Adrenal gland (tissue), 12 donors: ENCODE data around the gene GLI2. TPM values are rescaled to one million over a fixed set of nuclear protein-coding genes. Genes with fewer than 3 reads are reported as not detected.

ENCODE experiments used
- DNase-seq, 7 donors: peaks; one replicate each; pipeline ENCODE4 v3.0.0-alpha.2; 2019 to 2020
- H3K27ac ChIP-seq, 5 donors: fragments of 200-600 bp; sonication (generic) in 4 of 5; 1 replicate in 3 of 5; 2 replicates in 2 of 5; pipeline versions ENCODE4 v1.5.1 to v1.8.0; 2016 to 2020; ENCODE audit warnings: mild to moderate bottlenecking in 1 of 5
- H3K27me3 ChIP-seq: fragments of 200-600 bp; 2 replicates; pipeline ENCODE4 v1.8.0; 2021
- H3K36me3 ChIP-seq, 2 donors: fragments of 200-600 bp; replicated peaks in 1 of 2; 1 replicate in 1 of 2; 2 replicates in 1 of 2; pipeline versions ENCODE4 v1.5.1 to v1.8.0; 2018 to 2022
- H3K4me1 ChIP-seq, 2 donors: fragments of 200-600 bp; replicated peaks in 1 of 2; 1 replicate in 1 of 2; 2 replicates in 1 of 2; pipeline versions ENCODE4 v1.5.1 to v1.8.0; 2018 to 2021
- H3K4me3 ChIP-seq, 4 donors: fragments of 200-600 bp; sonication (generic) in 3 of 4; one replicate each; pipeline ENCODE4 v1.5.1; 2016 to 2018
- H3K9me3 ChIP-seq, 3 donors: fragments of 200-600 bp; sonication (generic) in 1 of 3; replicated peaks in 1 of 3; 1 replicate in 2 of 3; 2 replicates in 1 of 3; pipeline versions ENCODE4 v1.5.1 to v1.8.0; 2016 to 2021
- POLR2A ChIP-seq, 2 donors: fragments of 450-650 bp; IDR thresholded peaks; one replicate each; pipeline ENCODE4 v1.6.1; 2017; ENCODE audit warnings: antibody characterized with exemption in 2 of 2, mild to moderate bottlenecking in 2 of 2, moderate library complexity in 1 of 2
- WGBS, 4 donors: extraction: QIAGEN DNeasy Blood & Tissue Kit in 2 of 4; methylation state at CpG; one replicate each; pipeline versions ENCODE4 v1.1.5 to v1.1.7; 2013 to 2017; 5-methylcytosine and 5-hydroxymethylcytosine counted together
- intact Hi-C, 2 donors: fragments of 100-400 bp; cut with DNase I; formaldehyde crosslinking; loops; one replicate each; pipeline versions ENCODE4 v1.14.1 to v1.15.0; 2022 to 2023
- polyA plus RNA-seq, 3 donors: library from polyadenylated mRNA; stranded (reverse); fragments of 200-250 nt in 2 of 3; fragments of 350-450 nt in 1 of 3; fragmentation: Illumina TruSeq in 1 of 3; extraction: RNeasy Lipid Tissue Mini Kit (QIAGEN cat#74804) in 1 of 3; gene quantifications; one replicate each; pipeline ENCODE4 v1.2.3, GENCODE V29; 2013 to 2014
- total RNA-seq, 9 donors: library from RNA; depleted of rRNA in 4 of 9; stranded (reverse); fragments of >200 nt in 4 of 9; fragments of 120-200 nt in 1 of 9; fragmentation: NEBNext Ultra II Directional in 1 of 9; extraction: Animal tissue kit (Norgen Biotek cat#: 25700) in 1 of 9; gene quantifications; one replicate each; pipeline versions ENCODE4 v1.1.0 to v1.2.4, GENCODE V29; 2013 to 2023
- TF ChIP-seq, protein P1 (sequence below), 6 experiments: fragments of 450-650 bp in 4 of 6; fragments of 200-600 bp in 2 of 6; sonication (generic) in 1 of 6; IDR thresholded peaks; 1 replicate in 5 of 6; 2 replicates in 1 of 6; pipeline versions ENCODE4 v1.5.1 to v1.8.0; 2016 to 2021; ENCODE audit warnings: antibody characterized with exemption in 6 of 6, mild to moderate bottlenecking in 2 of 6, moderate library complexity in 1 of 6
- donor health status: healthy with polysubstance abuse.
- donor health status: Bipolar disorder and iron deficiency.
- donor health status: DM: yes; HTN: yes; CAD: no.
- donor health status: DM: no; HTN: no; CAD: no.
- donor health status: DM: no; HTN: no; CAD: no.
- donor health status: DM: yes; HTN: yes; CAD: no.

Gene GLI2
- total and polyA plus RNA-seq, 12 donors: 0.51 to 4.5 (median 2.5) TPM

DNA sequence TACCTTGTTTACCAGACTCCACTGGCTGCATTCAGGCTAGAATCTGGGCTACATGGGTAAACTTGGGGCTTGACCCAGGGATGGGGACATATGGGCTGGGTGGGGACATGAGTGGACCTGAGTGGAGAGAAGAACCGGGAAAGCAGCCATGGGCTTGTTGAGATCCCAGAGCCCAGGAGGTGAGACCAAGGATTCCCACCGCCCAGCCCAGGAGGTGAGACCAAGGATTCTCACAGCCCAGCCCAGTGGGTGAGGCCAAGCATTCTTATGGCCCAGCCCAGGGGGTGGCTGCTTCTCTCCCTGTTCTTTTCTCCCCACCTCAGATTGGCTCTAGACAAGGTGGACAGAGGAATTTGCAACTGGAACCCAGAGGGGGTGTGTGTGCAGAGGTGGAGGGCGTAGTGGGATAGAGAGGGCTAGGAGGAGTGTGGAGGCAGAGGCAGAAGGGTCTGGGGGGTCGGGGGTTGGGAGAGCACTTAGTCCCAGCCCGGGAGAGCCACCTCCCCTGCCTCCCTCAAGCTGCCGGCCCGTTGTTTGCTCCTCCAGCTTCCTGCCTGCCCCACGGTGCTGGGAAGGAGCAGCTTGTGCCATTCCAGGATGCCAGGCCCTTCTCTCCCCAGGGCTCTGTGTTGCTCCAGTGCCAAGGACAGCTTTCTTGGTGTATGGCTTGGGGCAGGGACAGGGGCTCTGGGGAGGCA is 25.6 kb downstream of the GLI2 start:
- peaks cover 0 to 29% of the 10 kb centered on the region in 2 donors for H3K4me1 ChIP-seq
- no peaks in the 10 kb centered on the region for H3K27me3 ChIP-seq
- TF ChIP-seq, protein P1, sequence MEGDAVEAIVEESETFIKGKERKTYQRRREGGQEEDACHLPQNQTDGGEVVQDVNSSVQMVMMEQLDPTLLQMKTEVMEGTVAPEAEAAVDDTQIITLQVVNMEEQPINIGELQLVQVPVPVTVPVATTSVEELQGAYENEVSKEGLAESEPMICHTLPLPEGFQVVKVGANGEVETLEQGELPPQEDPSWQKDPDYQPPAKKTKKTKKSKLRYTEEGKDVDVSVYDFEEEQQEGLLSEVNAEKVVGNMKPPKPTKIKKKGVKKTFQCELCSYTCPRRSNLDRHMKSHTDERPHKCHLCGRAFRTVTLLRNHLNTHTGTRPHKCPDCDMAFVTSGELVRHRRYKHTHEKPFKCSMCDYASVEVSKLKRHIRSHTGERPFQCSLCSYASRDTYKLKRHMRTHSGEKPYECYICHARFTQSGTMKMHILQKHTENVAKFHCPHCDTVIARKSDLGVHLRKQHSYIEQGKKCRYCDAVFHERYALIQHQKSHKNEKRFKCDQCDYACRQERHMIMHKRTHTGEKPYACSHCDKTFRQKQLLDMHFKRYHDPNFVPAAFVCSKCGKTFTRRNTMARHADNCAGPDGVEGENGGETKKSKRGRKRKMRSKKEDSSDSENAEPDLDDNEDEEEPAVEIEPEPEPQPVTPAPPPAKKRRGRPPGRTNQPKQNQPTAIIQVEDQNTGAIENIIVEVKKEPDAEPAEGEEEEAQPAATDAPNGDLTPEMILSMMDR (IDR thresholded peaks at IDR 0.05): no peak
- no peak for TF ChIP-seq POLR2A (IDR thresholded peaks at IDR 0.05)
- intact Hi-C loops: no loop called here
- WGBS, 4 donors: 71 to 87% (median 79%) methylated on average over 5 to 8 of the region's 8 CpGs
- no peaks in the 10 kb centered on the region for H3K36me3 ChIP-seq
- no peaks in the 10 kb centered on the region for H3K9me3 ChIP-seq
- H3K27ac ChIP-seq: peak overlapping the region in 1 of 5 donors; percentile 38
- no peak overlapping the region for H3K4me3 ChIP-seq
- DNase-seq: peak in 1 of 7 donors; percentile 3

DNA sequence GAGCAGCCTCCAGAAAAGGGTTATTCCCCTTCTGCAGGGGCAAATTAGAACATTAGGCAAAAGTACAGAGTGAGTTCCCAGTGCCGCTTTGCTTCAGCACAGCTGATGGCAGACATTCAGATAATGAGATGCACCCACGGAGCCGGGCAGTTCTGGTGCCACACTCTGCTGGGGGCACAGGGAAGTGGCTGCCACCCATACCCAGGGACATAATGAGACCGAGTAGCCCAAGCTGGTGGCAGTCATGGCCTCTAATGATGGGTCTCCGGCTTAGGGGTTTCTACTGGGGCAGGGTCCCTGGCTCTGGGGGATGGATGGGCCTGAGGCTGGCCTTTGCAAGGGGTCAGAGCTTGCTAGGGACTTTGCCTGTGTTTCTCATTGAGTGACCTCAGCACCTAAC is 26.2 kb downstream of the GLI2 start:
- peaks cover 0 to 29% of the 10 kb centered on the region in 2 donors for H3K4me1 ChIP-seq
- no peak for TF ChIP-seq POLR2A (IDR thresholded peaks at IDR 0.05)
- TF ChIP-seq, protein P1 (IDR thresholded peaks at IDR 0.05): no peak
- H3K9me3 ChIP-seq: no peaks in the 10 kb centered on the region
- no peaks in the 10 kb centered on the region for H3K36me3 ChIP-seq
- WGBS, 4 donors: 77 to 97% (median 90%) methylated on average over 3 to 5 of the region's 5 CpGs
- H3K27me3 ChIP-seq: no peaks in the 10 kb centered on the region
- intact Hi-C loops: no loop called here
- no peak overlapping the region for H3K4me3 ChIP-seq
- H3K27ac ChIP-seq: peak overlapping the region in 1 of 5 donors; percentile 38
- DNase-seq: no peak

DNA sequence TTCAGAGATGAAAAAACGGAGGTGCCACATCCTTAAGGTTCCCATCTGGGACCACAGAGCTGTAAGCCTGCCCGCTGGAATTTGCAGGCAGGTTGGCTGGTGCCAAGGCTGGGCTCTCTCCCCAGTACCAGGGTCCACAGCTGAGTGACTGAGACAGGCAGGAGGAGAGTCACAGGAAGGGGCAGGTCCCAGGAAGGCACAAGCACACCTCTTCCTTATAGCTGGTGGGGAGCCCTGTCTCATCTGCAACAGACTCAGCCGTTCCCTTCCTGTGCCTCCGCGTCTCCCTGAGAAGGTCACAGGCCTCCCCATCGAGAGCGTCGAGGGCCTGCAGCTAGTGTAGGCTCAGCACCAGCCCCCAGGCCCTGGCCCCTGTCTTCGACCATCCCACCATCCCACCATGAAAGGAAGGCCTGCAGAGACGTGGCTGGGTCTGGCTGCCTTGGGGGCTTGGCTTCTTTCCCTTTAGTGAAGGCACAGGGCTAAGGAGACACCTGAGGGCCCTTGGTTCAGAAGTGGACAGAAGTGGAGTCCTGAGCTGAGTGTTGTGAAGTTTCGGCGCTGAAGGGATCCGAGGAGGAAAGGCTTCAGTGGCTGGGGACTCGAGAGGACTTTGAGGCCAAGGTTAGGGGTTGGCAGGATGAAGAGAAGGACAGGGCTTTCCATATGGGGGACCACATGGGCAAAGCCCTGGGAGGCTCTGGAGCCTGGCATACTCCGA is 26.8 kb downstream of the GLI2 start:
- Histone ChIP-seq H3K9me3 (no peaks in the 10 kb centered on the region), H3K4me3 (no peak overlapping the region), H3K36me3 (no peaks in the 10 kb centered on the region), H3K27ac (no peak overlapping the region), H3K27me3 (no peaks in the 10 kb centered on the region), H3K4me1 (peaks cover 0 to 29% of the 10 kb centered on the region in 2 donors)
- 85 to 95% (median 90%) methylated on average over 5 to 15 of the region's 15 CpGs for WGBS, 4 donors
- TF ChIP-seq POLR2A (IDR thresholded peaks at IDR 0.05): no peak
- TF ChIP-seq, protein P1 (IDR thresholded peaks at IDR 0.05): no peak
- intact Hi-C loops: no loop called here
- peak in 1 of 7 donors; percentile 3 for DNase-seq

DNA sequence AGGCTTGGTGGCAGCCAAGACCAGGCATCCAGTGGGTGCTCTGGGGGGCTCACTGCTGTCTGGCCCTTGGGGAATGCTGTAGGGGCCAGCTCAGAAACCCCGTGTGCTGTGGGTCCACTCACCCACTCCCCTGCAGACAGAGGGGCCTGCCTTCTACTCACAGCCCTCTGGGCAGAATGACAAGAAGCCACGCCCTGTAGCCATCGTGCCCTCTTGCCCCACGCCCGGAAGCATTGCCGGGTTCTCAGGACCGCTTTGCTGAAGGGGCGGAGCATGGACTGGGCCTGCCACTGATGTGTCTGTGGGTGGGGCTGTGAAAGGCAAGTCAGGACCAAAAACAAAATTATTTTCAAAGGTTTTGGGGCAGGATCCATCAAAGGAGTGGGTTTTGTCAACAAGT is 27.8 kb downstream of the GLI2 start:
- intact Hi-C loops: no loop called here
- H3K4me3 ChIP-seq: no peak overlapping the region
- H3K9me3 ChIP-seq: no peaks in the 10 kb centered on the region
- TF ChIP-seq POLR2A (IDR thresholded peaks at IDR 0.05): no peak
- TF ChIP-seq, protein P1 (IDR thresholded peaks at IDR 0.05): no peak
- peaks cover 0 to 21% of the 10 kb centered on the region in 2 donors for H3K4me1 ChIP-seq
- DNase-seq: peak in 1 of 7 donors; percentile 14
- no peaks in the 10 kb centered on the region for H3K36me3 ChIP-seq
- H3K27me3 ChIP-seq: no peaks in the 10 kb centered on the region
- peak overlapping the region in 1 of 5 donors; percentile 92 for H3K27ac ChIP-seq
- WGBS, 4 donors: 79 to 92% (median 84%) methylated on average over 7 to 8 of the region's 8 CpGs
